ENCODE measurements around the gene HEBP1. TPM values are rescaled to one million over a fixed set of nuclear protein-coding genes. Genes with fewer than 3 reads are reported as not detected.

The HEBP1 gene
- total RNA-seq, 2 experiments from 2014 or later: 11.1 to 12.5 TPM

DNA sequence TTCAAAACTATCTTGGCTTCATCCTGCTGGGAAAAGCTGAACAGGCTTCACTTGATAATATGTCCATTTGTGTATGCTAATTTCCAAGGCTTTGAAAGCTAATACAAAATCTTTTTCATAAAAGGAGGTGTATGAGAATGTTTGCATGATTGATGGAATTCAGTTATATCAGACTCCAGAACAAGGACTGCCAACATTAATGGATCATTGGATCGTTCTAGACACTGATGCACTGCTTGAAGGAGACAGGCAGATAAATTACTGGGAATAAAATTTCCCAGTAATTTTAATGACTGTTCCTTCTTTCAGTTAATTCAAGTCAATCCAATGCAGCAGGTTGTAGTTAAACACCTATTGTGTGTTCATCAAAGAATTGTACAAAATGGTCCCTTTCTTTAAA is 48.6 kb downstream of the HEBP1 start:
- peaks cover 2% of the 10 kb centered on the region for H3K4me1 Mint-ChIP-seq
- POLR2A ChIA-PET: no interaction called here

DNA sequence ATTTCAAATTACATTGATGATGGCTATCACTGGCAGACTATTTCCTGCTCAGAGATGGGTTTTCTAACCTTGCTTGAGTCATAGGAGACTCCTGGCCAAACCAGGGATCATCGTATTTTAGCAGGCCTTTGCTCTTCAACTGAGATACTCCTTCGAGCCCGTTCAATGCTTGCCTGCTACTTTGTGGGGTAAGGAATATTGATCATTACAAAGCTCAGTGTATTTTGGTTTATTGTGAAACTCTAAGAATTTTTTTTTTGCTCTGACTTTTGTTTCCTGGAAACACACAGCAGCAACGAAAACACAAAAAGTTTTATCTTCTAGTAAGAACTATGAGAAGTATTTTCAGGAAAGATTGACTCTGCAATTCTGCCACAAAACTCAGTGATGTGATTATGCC is 52.2 kb downstream of the HEBP1 start:
- DNase-seq: no peak
- H3K36me3 Mint-ChIP-seq (ENCODE audit: low read depth): no peaks in the 10 kb centered on the region
- H3K4me1 Mint-ChIP-seq: peaks cover 2% of the 10 kb centered on the region
- no peaks in the 10 kb centered on the region for H3K9me3 Mint-ChIP-seq
- ChIA-PET CTCF (no interaction called here), POLR2A (no interaction called here)
- H3K27me3 Mint-ChIP-seq: peaks cover 7% of the 10 kb centered on the region
- no peak overlapping the region for H3K27ac Mint-ChIP-seq
- no peak overlapping the region for H3K4me3 Mint-ChIP-seq

More for the DNA sequence above, 48.6 kb downstream of the HEBP1 start:
- H3K36me3 Mint-ChIP-seq (ENCODE audit: low read depth): no peaks in the 10 kb centered on the region
- H3K4me3 Mint-ChIP-seq: no peak overlapping the region
- H3K27me3 Mint-ChIP-seq: peaks cover 10% of the 10 kb centered on the region
- no peak overlapping the region for H3K27ac Mint-ChIP-seq
- no peaks in the 10 kb centered on the region for H3K9me3 Mint-ChIP-seq
- CTCF ChIA-PET: no interaction called here
- DNase-seq: no peak

DNA sequence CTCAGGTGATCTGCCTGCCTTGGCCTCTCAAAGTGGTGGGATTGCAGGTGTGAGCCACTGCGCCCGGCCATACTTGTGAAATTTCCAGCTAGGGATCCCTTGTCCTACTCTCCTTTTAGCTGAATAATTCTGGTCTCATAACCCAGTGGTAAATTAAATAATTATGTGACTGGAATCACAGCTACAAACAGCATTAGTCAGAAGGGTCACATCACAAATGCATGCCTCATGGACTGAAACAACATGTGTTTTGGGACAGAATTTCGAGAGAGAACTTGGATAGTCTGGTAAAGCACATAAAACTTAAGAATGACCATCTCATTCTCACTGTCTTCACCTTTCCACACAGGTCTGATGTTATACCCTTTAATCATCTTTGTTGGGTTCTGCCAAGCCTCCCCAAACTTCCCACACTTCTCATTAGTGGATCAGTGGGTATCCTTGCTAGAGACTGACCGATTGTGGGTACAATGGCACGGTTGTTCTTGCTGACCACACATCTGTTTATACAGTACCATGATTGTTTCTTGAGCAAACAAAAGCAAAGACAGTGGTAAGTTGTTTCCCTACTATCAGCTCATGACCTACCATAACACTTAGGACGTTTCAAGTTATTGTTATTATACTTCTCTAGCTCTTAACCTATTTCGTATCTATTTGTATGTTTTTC is 53.2 kb downstream of the HEBP1 start:
- Mint-ChIP-seq H3K9me3 (no peaks in the 10 kb centered on the region), H3K27me3 (peaks cover 4% of the 10 kb centered on the region), H3K36me3 (ENCODE audit: low read depth) (no peaks in the 10 kb centered on the region), H3K4me1 (peaks cover 2% of the 10 kb centered on the region), H3K4me3 (no peak overlapping the region), H3K27ac (no peak overlapping the region)
- POLR2A ChIA-PET: no interaction called here
- no peak for DNase-seq
- CTCF ChIA-PET: no interaction called here

DNA sequence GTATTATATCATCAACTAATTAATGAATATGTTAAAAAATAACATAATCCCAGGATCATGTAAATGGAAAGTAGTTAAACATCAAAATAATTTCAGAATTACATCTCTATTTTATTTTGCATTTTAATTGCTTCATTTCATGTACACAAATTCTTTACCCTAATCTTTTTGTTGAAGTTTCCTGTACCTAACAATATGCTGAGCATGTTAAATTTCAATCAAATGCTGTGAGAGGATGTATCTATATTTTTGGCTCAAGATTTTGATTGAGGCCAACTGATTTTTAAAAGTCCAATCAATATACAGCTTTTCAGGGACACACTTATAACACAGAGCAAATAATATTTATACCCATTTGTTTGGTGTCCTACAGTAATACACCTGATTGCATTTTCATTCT is 54.5 kb downstream of the HEBP1 start:
- H3K4me3 Mint-ChIP-seq: no peak overlapping the region
- H3K4me1 Mint-ChIP-seq: peaks cover 2% of the 10 kb centered on the region
- no peak for DNase-seq
- H3K27me3 Mint-ChIP-seq: peaks cover 4% of the 10 kb centered on the region
- POLR2A ChIA-PET: no interaction called here
- CTCF ChIA-PET: no interaction called here
- no peaks in the 10 kb centered on the region for H3K36me3 Mint-ChIP-seq (ENCODE audit: low read depth)
- H3K27ac Mint-ChIP-seq: no peak overlapping the region
- H3K9me3 Mint-ChIP-seq: no peaks in the 10 kb centered on the region

DNA sequence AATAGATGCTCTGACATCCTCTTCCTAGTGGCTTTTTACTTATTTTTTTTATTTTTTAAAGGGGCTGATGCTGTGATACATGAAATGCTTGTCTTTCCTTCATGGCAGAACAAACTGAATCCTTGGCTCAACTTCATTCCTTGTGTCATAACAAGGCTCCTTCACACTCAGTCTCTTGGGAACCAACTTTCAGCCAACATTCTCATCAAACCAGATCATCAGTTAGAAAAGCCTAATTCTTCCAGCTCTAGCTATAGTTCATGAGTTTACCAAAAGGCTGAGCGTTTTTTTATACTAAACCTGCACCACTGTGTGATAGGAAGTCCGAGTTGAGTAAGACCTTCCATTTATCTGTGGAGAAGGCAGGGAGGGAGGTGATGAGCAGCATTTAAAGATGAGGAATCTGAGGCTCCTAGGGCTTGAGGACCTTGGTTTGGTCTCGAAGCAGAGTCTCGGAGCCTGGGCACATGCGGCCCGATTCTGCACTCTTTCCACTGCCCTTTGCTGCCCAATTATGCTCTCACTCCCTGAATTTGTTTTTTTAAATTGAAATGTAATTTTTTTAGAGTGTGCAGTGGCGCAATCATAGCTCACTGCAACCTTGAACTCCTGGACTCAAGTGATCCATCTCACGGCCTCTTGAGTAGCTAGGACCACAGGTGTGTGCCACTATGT is 56.3 kb downstream of the HEBP1 start:
- H3K4me3 Mint-ChIP-seq: no peak overlapping the region
- H3K27ac Mint-ChIP-seq: no peak overlapping the region
- no peaks in the 10 kb centered on the region for H3K36me3 Mint-ChIP-seq (ENCODE audit: low read depth)
- POLR2A ChIA-PET: no interaction called here
- DNase-seq: no peak
- H3K27me3 Mint-ChIP-seq: peaks cover under 1% of the 10 kb centered on the region
- CTCF ChIA-PET: interaction anchor here (1.0 to 1.7 kb wide), 2 partner anchors 52 to 99 kb away, joined by 3 read pairs; partner anchors contain the start of gene GPRC5A
- no peaks in the 10 kb centered on the region for H3K9me3 Mint-ChIP-seq
- peaks cover 2% of the 10 kb centered on the region for H3K4me1 Mint-ChIP-seq

DNA sequence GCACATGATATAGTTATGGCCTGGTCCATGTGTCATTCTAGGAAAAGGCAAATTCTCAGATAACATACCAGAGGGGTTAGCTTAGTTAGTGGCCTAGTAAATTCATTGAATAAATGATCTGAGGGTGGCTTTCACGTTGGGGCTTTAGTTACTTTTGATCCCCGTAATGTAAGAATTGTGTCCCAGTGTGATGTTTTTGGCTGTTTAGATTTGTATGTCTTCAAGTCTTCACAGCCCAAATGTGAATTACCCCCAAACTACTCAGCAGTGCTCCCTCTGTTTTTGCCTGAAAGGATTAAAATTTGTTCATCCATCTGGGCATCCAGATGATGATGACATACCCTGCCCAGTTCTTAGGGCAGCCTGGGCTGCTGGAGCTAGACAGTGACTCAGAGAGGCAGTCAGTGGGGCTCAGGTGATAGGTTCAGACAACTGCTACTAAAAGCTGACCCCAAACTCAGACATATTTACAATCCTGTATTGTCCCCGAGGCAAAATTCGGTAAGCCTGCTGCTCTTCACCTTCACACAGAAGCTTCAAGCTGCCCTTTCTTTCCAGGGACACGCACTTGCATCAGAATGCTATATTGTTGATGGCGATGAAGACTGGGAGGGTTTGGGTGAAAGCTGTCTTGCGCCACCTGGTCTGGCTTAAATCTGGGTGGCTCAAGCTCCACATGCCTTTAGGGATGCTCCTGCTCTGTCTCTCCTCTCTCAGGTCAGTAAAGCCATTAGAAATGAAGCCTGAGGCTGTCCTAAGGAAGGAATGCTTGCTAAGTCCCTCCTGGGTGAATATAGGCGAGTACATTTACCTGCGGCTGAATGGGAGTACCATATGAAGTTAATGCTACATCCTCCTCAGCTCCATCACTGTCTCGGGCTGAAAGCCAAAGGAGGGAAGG is 58.4 kb downstream of the HEBP1 start:
- Mint-ChIP-seq H3K4me1 (no peaks in the 10 kb centered on the region), H3K27ac (no peak overlapping the region), H3K4me3 (no peak overlapping the region), H3K27me3 (peaks cover 5% of the 10 kb centered on the region), H3K36me3 (ENCODE audit: low read depth) (no peaks in the 10 kb centered on the region), H3K9me3 (no peaks in the 10 kb centered on the region)
- CTCF ChIA-PET: no interaction called here
- DNase-seq: no peak
- POLR2A ChIA-PET: no interaction called here

DNA sequence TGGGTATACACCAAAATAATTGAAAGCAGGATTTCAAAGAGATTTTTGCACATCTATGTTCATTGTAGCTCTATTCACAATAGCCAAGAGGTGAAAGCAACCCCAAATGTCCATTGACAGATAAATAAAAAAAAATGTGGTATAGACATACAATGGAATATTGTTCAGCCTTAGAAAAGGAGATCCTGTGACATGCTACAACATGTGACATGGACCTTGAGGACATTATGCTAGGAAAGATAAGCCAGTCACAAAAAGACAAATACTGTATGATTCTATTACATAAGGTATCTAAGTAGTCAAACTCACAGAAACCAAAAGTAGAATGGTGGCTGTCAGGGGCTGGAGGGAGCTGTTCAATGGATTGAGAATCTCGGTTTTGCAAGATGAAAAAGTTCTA is 60.2 kb downstream of the HEBP1 start:
- CTCF ChIA-PET: interaction anchor here (1.0 kb wide), 1 partner anchor 24 kb away, joined by 4 read pairs; no protein-coding TSS in a partner anchor
- Mint-ChIP-seq H3K4me1 (no peaks in the 10 kb centered on the region), H3K27ac (no peak overlapping the region), H3K4me3 (no peak overlapping the region), H3K36me3 (ENCODE audit: low read depth) (no peaks in the 10 kb centered on the region), H3K27me3 (peaks cover 11% of the 10 kb centered on the region), H3K9me3 (no peaks in the 10 kb centered on the region)
- POLR2A ChIA-PET: no interaction called here
- DNase-seq: no peak

DNA sequence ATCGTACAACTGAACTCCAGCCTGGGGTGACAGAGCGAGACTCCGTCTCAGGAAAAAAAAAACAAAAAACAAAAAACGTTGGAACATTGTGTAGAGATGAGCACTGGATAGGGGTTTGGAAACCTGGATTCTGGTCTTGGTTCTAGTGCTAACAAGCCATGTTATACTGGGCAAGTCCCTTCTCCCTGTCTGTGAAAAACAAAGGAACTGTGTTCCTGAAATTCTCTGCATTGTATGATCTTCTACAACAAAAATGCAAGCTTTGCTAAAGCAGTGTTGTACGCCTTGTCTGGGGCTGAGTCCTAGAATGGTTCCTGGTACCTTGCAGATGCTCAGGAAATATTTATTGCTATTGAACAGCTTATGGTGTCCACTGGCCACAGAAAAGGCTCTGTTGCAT is 61.5 kb downstream of the HEBP1 start:
- POLR2A ChIA-PET: no interaction called here
- H3K4me3 Mint-ChIP-seq: no peak overlapping the region

DNA sequence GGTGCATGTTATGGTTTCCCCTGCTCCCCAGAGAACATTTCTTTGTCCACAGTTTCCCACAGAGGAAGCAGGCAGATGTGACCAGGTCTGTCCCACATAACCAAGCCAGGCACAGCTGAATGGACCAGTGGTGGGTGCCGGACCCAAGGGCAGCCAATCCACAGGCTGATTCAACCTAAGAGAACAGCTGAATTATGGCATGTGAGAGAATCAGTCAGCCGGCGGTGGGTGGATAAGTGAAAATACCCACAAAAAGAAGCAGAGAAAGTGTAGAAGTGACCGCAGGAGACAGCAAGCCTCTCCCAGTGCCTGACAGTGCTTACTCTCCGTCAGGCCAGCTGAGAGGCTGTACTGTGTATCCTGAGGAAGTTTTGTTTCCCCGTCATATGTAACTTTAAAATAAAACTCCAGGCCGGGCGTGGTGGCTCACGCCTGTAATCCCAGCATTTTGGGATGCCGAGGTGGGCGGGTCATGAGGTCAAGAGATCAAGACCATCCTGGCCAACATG is 63.0 kb downstream of the HEBP1 start:
- Mint-ChIP-seq H3K27ac (no peak overlapping the region), H3K4me3 (no peak overlapping the region), H3K36me3 (ENCODE audit: low read depth) (no peaks in the 10 kb centered on the region), H3K4me1 (no peaks in the 10 kb centered on the region), H3K9me3 (no peaks in the 10 kb centered on the region), H3K27me3 (peaks cover 20% of the 10 kb centered on the region)
- CTCF ChIA-PET: interaction anchor here (1.6 kb wide), 1 partner anchor 21 kb away, joined by 3 read pairs; no protein-coding TSS in a partner anchor
- DNase-seq: no peak
- POLR2A ChIA-PET: no interaction called here

More for the DNA sequence above, 61.5 kb downstream of the HEBP1 start:
- Mint-ChIP-seq H3K36me3 (ENCODE audit: low read depth) (no peaks in the 10 kb centered on the region), H3K27me3 (peaks cover 20% of the 10 kb centered on the region), H3K27ac (no peak overlapping the region), H3K9me3 (no peaks in the 10 kb centered on the region), H3K4me1 (no peaks in the 10 kb centered on the region)
- no peak for DNase-seq
- CTCF ChIA-PET: interaction anchor here (1.6 kb wide), 1 partner anchor 22 kb away, joined by 3 read pairs; no protein-coding TSS in a partner anchor

DNA sequence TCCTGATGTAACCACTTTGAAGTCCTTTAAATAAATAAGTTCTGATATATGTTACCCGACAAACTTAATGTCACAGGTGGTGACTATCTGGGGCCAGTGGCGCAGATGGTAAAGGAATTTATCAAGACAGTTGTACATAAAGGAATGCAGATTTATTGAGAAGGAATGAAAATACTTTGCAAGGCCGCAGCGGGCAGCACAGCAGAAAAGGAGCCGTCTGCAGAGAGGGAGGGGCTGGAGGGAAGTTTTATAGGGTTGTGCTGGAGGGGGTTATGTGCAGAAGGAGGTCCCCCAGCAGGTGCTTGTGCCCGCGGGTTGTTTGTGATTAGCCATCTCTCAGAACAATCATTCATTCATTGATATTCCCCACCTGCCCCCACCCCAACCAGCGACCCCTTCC is 65.5 kb downstream of the HEBP1 start:
- POLR2A ChIA-PET: no interaction called here
- CTCF ChIA-PET: no interaction called here

DNA sequence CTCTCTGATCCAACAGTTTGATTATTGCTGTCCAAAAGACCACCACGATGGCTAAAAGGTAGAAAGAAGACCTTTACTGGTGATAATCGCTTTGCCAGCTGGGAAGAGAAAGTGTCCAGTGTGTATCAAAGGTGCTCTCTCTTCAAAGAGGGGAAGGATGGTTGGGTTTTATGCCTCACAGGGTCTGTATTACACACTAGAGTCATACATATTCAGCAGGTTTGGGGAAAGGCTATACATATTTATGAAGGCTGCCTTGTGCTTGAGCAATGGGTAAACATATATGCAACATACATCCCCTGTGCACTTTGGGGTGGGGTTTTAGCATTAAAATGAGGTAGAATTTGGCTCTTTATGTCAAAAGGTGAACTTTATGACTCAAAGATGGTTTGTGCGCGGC is 66.3 kb downstream of the HEBP1 start:
- H3K4me3 Mint-ChIP-seq: no peak overlapping the region
- no peak for DNase-seq
- H3K27ac Mint-ChIP-seq: no peak overlapping the region
- no peaks in the 10 kb centered on the region for H3K4me1 Mint-ChIP-seq
- no peaks in the 10 kb centered on the region for H3K9me3 Mint-ChIP-seq
- no peaks in the 10 kb centered on the region for H3K36me3 Mint-ChIP-seq (ENCODE audit: low read depth)
- peaks cover 20% of the 10 kb centered on the region for H3K27me3 Mint-ChIP-seq
- ChIA-PET POLR2A (no interaction called here), CTCF (no interaction called here)

More for the DNA sequence above, 65.5 kb downstream of the HEBP1 start:
- Mint-ChIP-seq H3K36me3 (ENCODE audit: low read depth) (no peaks in the 10 kb centered on the region), H3K4me1 (no peaks in the 10 kb centered on the region), H3K27ac (no peak overlapping the region), H3K9me3 (no peaks in the 10 kb centered on the region), H3K4me3 (no peak overlapping the region), H3K27me3 (peaks cover 20% of the 10 kb centered on the region)
- no peak for DNase-seq

DNA sequence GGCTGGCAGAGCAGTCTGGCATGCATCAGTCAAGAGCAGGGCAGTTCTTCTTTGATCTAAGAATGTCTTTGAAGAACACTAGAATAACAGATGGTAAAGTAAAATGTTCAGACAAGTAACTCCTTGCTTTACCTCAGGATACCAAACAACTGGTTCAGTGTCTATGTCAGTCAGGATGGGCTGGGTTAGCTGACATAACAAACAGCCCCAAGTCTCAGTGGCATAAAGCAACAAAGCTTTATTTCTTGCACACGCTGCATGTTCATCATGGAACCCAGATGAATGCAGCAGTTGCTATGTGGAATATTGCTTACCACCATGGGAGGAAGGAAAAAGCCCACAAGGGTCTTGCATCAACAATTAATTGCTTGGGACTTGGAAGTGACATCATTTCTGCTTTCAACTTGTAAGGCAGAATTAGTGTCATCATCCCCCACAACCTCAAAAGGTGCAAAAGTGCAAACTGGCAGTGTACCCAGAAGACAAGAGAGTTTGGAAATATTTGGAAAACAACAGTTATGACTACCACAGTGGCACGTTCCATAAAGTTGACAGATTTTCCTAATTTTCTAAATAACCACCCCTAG is 69.3 kb downstream of the HEBP1 start:
- Mint-ChIP-seq H3K4me1 (no peaks in the 10 kb centered on the region), H3K27me3 (peaks cover 17% of the 10 kb centered on the region), H3K4me3 (no peak overlapping the region), H3K27ac (no peak overlapping the region), H3K36me3 (ENCODE audit: low read depth) (no peaks in the 10 kb centered on the region), H3K9me3 (no peaks in the 10 kb centered on the region)
- ChIA-PET POLR2A (no interaction called here), CTCF (no interaction called here)
- DNase-seq: no peak

DNA sequence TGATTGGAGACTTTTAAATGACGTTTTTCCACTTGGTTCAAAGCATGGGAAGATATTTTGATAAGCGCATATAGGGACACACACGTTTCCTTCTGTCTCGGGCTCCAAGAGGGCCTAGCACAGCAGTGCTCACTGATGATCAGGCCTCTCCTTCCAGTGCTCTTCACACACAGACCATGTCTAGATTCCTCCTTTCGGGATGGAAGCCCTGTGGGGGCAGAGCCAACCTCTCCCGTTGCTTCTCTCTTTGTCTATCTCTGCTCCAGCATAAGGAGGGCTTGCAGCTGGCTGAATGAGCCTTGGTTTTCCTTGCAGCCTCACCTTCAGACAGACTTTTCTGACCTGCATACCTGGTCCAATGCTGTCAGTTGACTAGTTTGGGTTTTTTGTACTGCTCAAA is 70.4 kb downstream of the HEBP1 start:
- Mint-ChIP-seq H3K4me3 (no peak overlapping the region), H3K36me3 (ENCODE audit: low read depth) (no peaks in the 10 kb centered on the region), H3K9me3 (no peaks in the 10 kb centered on the region), H3K4me1 (no peaks in the 10 kb centered on the region), H3K27me3 (peaks cover 15% of the 10 kb centered on the region), H3K27ac (no peak overlapping the region)
- CTCF ChIA-PET: no interaction called here
- POLR2A ChIA-PET: interaction anchor here (0.6 kb wide), 1 partner anchor 135 kb away, joined by 3 read pairs; no protein-coding TSS in a partner anchor
- DNase-seq: no peak

Data from activated CD4-positive, alpha-beta memory T cell treated with anti-CD3 and anti-CD28 coated beads, Interleukin-2, amount 10 ng/mL, durations not matched to agents 7 days and 5 days (primary cell).